HG03432 (cell line): Measurements from ENCODE around the gene PRDM13.
"Not testable (repeated sequence)": the region's sequence is repeated elsewhere in the genome, so short reads cannot be mapped to it uniquely, and the experiment has no call there.

Experiments used
- ATAC-seq: cut with Tn5 transposase; IDR thresholded peaks from one replicate; pipeline ENCODE4 v1.9.1; 2021; ENCODE audit warnings: mild to moderate bottlenecking, moderate library complexity; ENCODE audit not compliant: unreplicated experiment

PRDM13 gene

GRCh38 chr6:99622044-99622443 is 15.4 kb downstream of the PRDM13 start:
- not testable (repeated sequence) for ATAC-seq

GRCh38 chr6:99629293-99629692 is 22.7 kb downstream of the PRDM13 start:
- no peak for ATAC-seq

- no peak for ATAC-seq
Measured at GRCh38 chr6:99637629-99638028, 31.0 kb downstream of the PRDM13 start.

- not testable (repeated sequence) for ATAC-seq
Measured at GRCh38 chr6:99638358-99638757, 31.7 kb downstream of the PRDM13 start.

- ATAC-seq = no peak
Measured at GRCh38 chr6:99641270-99641669, 34.6 kb downstream of the PRDM13 start.

- ATAC-seq = no peak
Measured at GRCh38 chr6:99645986-99646385, 39.4 kb downstream of the PRDM13 start.

GRCh38 chr6:99650091-99650571 is 43.5 kb downstream of the PRDM13 start:
- not testable (repeated sequence) for ATAC-seq

GRCh38 chr6:99660206-99660605 is 53.6 kb downstream of the PRDM13 start:
- ATAC-seq = no peak

- ATAC-seq = no peak
Measured at GRCh38 chr6:99661870-99662269, 55.2 kb downstream of the PRDM13 start.

- ATAC-seq = no peak
Measured at GRCh38 chr6:99662616-99663015, 56.0 kb downstream of the PRDM13 start.
